DOHH2 (cell line): ENCODE measurements around the gene ADM.

Experiments
- CTCF ChIP-seq: fragments of 200-600 bp; sonication (generic); IDR thresholded peaks from one replicate; pipeline ENCODE4 v1.5.1; 2014; ENCODE audit warnings: antibody characterized with exemption, mild to moderate bottlenecking, low read depth, low read length; ENCODE audit not compliant: poor library complexity, severe bottlenecking
- EZH2phosphoT487 ChIP-seq: fragments of 200-600 bp; sonication (generic); IDR thresholded peaks from 2 replicates; pipeline ENCODE4 v1.6.1; 2017; ENCODE audit warnings: borderline replicate concordance, mild to moderate bottlenecking, antibody characterized with exemption, low read length, moderate library complexity, mixed read lengths

GRCh38 chr11:10283991-10284390 is 20.9 kb upstream of the ADM start:
- no peak for TF ChIP-seq CTCF
- TF ChIP-seq EZH2phosphoT487, result no peak
